Stomach (tissue), 4 donors: ENCODE results near the gene NEFH.

Source experiments
- EP300 ChIP-seq: sonication (generic); formaldehyde crosslinking; IDR thresholded peaks from one replicate; pipeline ENCODE4 v1.6.1; 2017; ENCODE audit warnings: antibody characterized with exemption
- POLR2A ChIP-seq, 4 donors: fragments of 450-650 bp; IDR thresholded peaks; one replicate each; pipeline ENCODE4 v1.6.1; 2016; ENCODE audit warnings: antibody characterized with exemption in 4 of 4, control low read depth in 2 of 4, mild to moderate bottlenecking in 1 of 4, moderate library complexity in 1 of 4
- POLR2AphosphoS5 ChIP-seq, 3 donors: sonication (generic); formaldehyde crosslinking; IDR thresholded peaks; one replicate each; pipeline ENCODE4 v1.6.1; 2016; ENCODE audit warnings: antibody characterized with exemption in 3 of 3
- TF ChIP-seq, protein P1 (sequence below), 7 experiments: fragments of 450-650 bp in 4 of 7; fragments of 200-600 bp in 3 of 7; sonication (generic) in 3 of 7; IDR thresholded peaks; one replicate each; pipeline ENCODE4 v1.5.1; 2016 to 2019; ENCODE audit warnings: antibody characterized with exemption in 7 of 7, control low read depth in 2 of 7, mild to moderate bottlenecking in 1 of 7

DNA sequence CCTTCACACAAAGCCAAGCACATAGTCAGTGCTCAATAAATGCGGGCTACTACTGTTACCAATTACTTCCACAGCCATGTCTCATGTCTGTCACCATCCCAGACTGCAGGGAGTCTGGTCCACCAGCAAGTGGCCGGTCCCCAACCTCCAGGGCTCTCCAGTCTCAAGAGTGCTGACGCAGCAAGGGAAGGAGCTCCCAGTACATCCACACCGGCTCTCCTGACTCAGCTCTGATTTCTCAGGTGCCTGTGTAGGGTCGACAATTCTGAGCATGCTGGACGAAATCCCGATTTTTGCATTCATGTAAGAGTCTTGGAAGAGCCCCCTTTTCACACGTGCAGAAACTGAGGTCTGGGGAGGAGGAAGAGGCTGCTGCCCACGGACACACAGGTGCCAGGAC is 10.3 kb upstream of the NEFH start:
- TF ChIP-seq, protein P1, sequence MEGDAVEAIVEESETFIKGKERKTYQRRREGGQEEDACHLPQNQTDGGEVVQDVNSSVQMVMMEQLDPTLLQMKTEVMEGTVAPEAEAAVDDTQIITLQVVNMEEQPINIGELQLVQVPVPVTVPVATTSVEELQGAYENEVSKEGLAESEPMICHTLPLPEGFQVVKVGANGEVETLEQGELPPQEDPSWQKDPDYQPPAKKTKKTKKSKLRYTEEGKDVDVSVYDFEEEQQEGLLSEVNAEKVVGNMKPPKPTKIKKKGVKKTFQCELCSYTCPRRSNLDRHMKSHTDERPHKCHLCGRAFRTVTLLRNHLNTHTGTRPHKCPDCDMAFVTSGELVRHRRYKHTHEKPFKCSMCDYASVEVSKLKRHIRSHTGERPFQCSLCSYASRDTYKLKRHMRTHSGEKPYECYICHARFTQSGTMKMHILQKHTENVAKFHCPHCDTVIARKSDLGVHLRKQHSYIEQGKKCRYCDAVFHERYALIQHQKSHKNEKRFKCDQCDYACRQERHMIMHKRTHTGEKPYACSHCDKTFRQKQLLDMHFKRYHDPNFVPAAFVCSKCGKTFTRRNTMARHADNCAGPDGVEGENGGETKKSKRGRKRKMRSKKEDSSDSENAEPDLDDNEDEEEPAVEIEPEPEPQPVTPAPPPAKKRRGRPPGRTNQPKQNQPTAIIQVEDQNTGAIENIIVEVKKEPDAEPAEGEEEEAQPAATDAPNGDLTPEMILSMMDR (IDR thresholded peaks at IDR 0.05): no peak
- TF ChIP-seq POLR2A (IDR thresholded peaks at IDR 0.05) (no peak), POLR2AphosphoS5 (IDR thresholded peaks at IDR 0.05) (no peak), EP300 (no peak)
